ENCODE measurements around the gene XAB2.
"Not testable (repeated sequence)": the region's sequence is repeated elsewhere in the genome, so short reads cannot be mapped to it uniquely, and the experiment has no call there.

Gene XAB2

GRCh38 chr19:7648265-7649014, 19.1 kb upstream of the XAB2 start:
- no peak for DNase-seq

- DNase-seq, result no peak
Measured at GRCh38 chr19:7647156-7647555, 17.8 kb upstream of the XAB2 start.

- DNase-seq, result no peak
Measured at GRCh38 chr19:7646426-7646700, 17.0 kb upstream of the XAB2 start.

GRCh38 chr19:7645656-7646425, 16.5 kb upstream of the XAB2 start:
- DNase-seq, result no peak

- DNase-seq, result no peak
Measured at GRCh38 chr19:7645163-7645562, 15.8 kb upstream of the XAB2 start.

GRCh38 chr19:7644550-7644877, 15.2 kb upstream of the XAB2 start:
- DNase-seq, result no peak

- not testable (repeated sequence) for DNase-seq
Measured at GRCh38 chr19:7643629-7644549, 14.5 kb upstream of the XAB2 start.

- DNase-seq, result no peak
Measured at GRCh38 chr19:7643031-7643415, 13.7 kb upstream of the XAB2 start.

- DNase-seq, result no peak
Measured at GRCh38 chr19:7642295-7643030, 13.1 kb upstream of the XAB2 start.

- no peak for DNase-seq
Measured at GRCh38 chr19:7641290-7642276, 12.2 kb upstream of the XAB2 start.

- no peak for DNase-seq
Measured at GRCh38 chr19:7640803-7641202, 11.5 kb upstream of the XAB2 start.

GRCh38 chr19:7639863-7640348, 10.6 kb upstream of the XAB2 start:
- DNase-seq, result no peak

GRCh38 chr19:7638802-7639465, 9.6 kb upstream of the XAB2 start:
- DNase-seq, result no peak

- no peak for DNase-seq
Measured at GRCh38 chr19:7637374-7638256, 8.3 kb upstream of the XAB2 start.

- peak; percentile 96 for DNase-seq
Measured at GRCh38 chr19:7636691-7637373, 7.5 kb upstream of the XAB2 start, which contains the start of gene STXBP2. Gene STXBP2, plus strand, starts transcription at chr19:7637110. Its CDS starts 40 bp downstream, at chr19:7637150.

GRCh38 chr19:7636317-7636690, 7.0 kb upstream of the XAB2 start:
- DNase-seq, result no peak

GRCh38 chr19:7635670-7636069, 6.3 kb upstream of the XAB2 start:
- DNase-seq, result no peak

GRCh38 chr19:7633698-7634097, 4.4 kb upstream of the XAB2 start, which contains the start of gene PCP2:
Gene PCP2, minus strand, starts transcription at chr19:7633719. Its CDS starts 262 bp downstream, at chr19:7633457.
- no peak for DNase-seq

All from T-helper 9 cell (primary cell).